Measurements from ENCODE around the gene TOR1AIP2. TPM values are rescaled to one million over a fixed set of nuclear protein-coding genes. Genes with fewer than 3 reads are reported as not detected.

Gene TOR1AIP2
- total and polyA plus RNA-seq, 2 of the 13 experiments (the other 11 are each of a cell fraction or from before 2014, with no cell fraction given) = 35.2 to 65.8 TPM

GRCh38 chr1:179803918-179804317 lies 73.7 kb downstream of the TOR1AIP2 start:
- Histone ChIP-seq H3K9me3 (ENCODE audit: low read length) (no peaks in the 10 kb centered on the region), H3K9ac (ENCODE audit: insufficient read depth, low read depth, low read length) (no peak overlapping the region), H3K27ac (ENCODE audit: extremely low read length, insufficient read depth, low read length) (no peak overlapping the region), H3K4me1 (ENCODE audit: insufficient read depth, low read length) (peaks cover 9% of the 10 kb centered on the region; the same call in 1 of the 2 replicates), H3K4me2 (ENCODE audit: low read depth, low read length) (no peak overlapping the region), H2AFZ (ENCODE audit: low read length) (no peak overlapping the region), H3K79me2 (ENCODE audit: insufficient read depth, low read length) (no peaks in the 10 kb centered on the region), H3K36me3 (replicated peaks in 1 of 2; ENCODE audit: control insufficient read depth in 1 of 2, insufficient read depth in 2 of 2, low read length in 2 of 2) (no peaks in the 10 kb centered on the region), H4K20me1 (ENCODE audit: insufficient read depth, low read length) (no peaks in the 10 kb centered on the region), H3K4me3 (replicated peaks in 1 of 3; ENCODE audit: insufficient read depth in 1 of 3, low read depth in 2 of 3, low read length in 3 of 3) (no peak overlapping the region), H3K27me3 (ENCODE audit: control insufficient read depth in 1 of 2, insufficient read depth in 2 of 2, low read length in 2 of 2) (peaks cover 2 to 6% of the 10 kb centered on the region in 2 experiments; a peak in 2 of 5 replicates)
- intact Hi-C loops (cut with micrococcal nuclease; ENCODE audit: unreplicated experiment) (no loop called here), in situ Hi-C loops (cut with HindIII; ENCODE audit: extremely low pct_ligation_motif_present, low pct_unique_long_range_greater_than_20kb) (no loop called here)
- DNase-seq (ENCODE audit: low spot score) (no peak), FAIRE-seq (no peak), ATAC-seq (no peak)
- POLR2A ChIA-PET = no interaction called here
- BruUV-seq (replicated peaks) = no TSS peak
- CTCF ChIA-PET (ENCODE audit: low intra/inter-chr PET ratio, low total read pairs) = no interaction called here
- TF ChIP-seq HNRNPUL1 (IDR thresholded peaks at IDR 0.05; ENCODE audit: low read depth, low read length) (no peak), ZFY (CRISPR knock-in tag; IDR thresholded peaks at IDR 0.05) (no peak), ZBTB14 (CRISPR knock-in tag; IDR thresholded peaks at IDR 0.05) (no peak), MLX (CRISPR knock-in tag; IDR thresholded peaks at IDR 0.05) (no peak), ZNF282 (IDR thresholded peaks at IDR 0.05; ENCODE audit: partially characterized antibody) (no peak), SIN3B (IDR thresholded peaks at IDR 0.05; ENCODE audit: low read length) (no peak), ZNF367 (CRISPR knock-in tag; IDR thresholded peaks at IDR 0.05; ENCODE audit: borderline replicate concordance) (no peak), ZNF577 (CRISPR knock-in tag; IDR thresholded peaks at IDR 0.05; ENCODE audit: borderline replicate concordance, low read depth) (no peak), MXD4 (CRISPR knock-in tag; IDR thresholded peaks at IDR 0.05) (no peak)
- WGBS (ENCODE audit: low lambda C conversion rate) = 0% methylated on average over 1 of the region's 1 CpG

Measured in HepG2 (cell line).